GM12878 (cell line): ENCODE data around the gene MMEL1. TPM values are rescaled to one million over a fixed set of nuclear protein-coding genes. Genes with fewer than 3 reads are reported as not detected.

Source experiments
- ATAC-seq: fragments of 200-7000 bp; cut with Tn5 transposase; 3 replicates; pipeline ENCODE4 v1.9.1; 2020; ENCODE audit warnings: mild to moderate bottlenecking, moderate library complexity
- BruUV-seq: library from RNA; stranded (reverse); fragments of 400-500 nt; replicated peaks from 2 replicates; lab custom pipeline; 2021; lab: Mats Ljungman, UMichigan
- CTCF ChIA-PET: fragments of 300-600 bp; sonication (Branson Sonifier 250); formaldehyde crosslinking; extraction: SDS; loops from one replicate; lab custom pipeline; 2021; ENCODE audit warnings: inconsistent platforms; lab: Yijun Ruan, JAX
- POLR2A ChIA-PET: fragments of 350-600 bp; formaldehyde crosslinking; extraction: SDS; loops from one replicate; lab custom pipeline; 2021; ENCODE audit warnings: inconsistent platforms; lab: Charles Lee
- RAD21 ChIA-PET: fragments of 300-600 bp; sonication (Branson Sonifier 250); formaldehyde crosslinking; loops from one replicate; lab custom pipeline; 2023; ENCODE audit warnings: antibody characterized with exemption; ENCODE audit not compliant: unreplicated experiment; lab: Charles Lee
- SMC1A ChIA-PET: fragments of 300-600 bp; sonication (Branson Sonifier 250); formaldehyde crosslinking; loops from one replicate; lab custom pipeline; 2023; ENCODE audit not compliant: unreplicated experiment, uncharacterized antibody; lab: Charles Lee
- DNase-seq: peaks from one replicate; pipeline ENCODE4 v3.0.0-alpha.2; 2011; ENCODE audit warnings: low read depth, low spot score
- FAIRE-seq: peaks from 3 replicates; lab custom pipeline; 2011; peaks lifted over from hg19 to GRCh38; lab: Jason Lieb, UNC
- H2AFZ ChIP-seq: 2 replicates; pipeline ENCODE4 v1.6.0; 2011; ENCODE audit warnings: low read depth, low read length, control low read depth; ENCODE audit not compliant: control insufficient read depth
- H3K27ac ChIP-seq: 2 replicates; pipeline ENCODE4 v1.5.1; 2011; ENCODE audit warnings: control low read depth; ENCODE audit not compliant: control insufficient read depth, insufficient read depth
- H3K27me3 ChIP-seq, 2 experiments: replicated peaks in 1 of 2; 2 replicates each; pipeline versions ENCODE4 v1.6.0 to v1.6.1; 2011; ENCODE audit warnings: low read length in 1 of 2; ENCODE audit not compliant: control insufficient read depth in 2 of 2, insufficient read depth in 2 of 2
- H3K36me3 ChIP-seq, 2 experiments: 2 replicates each; pipeline ENCODE4 v1.5.1; 2011; ENCODE audit warnings: low read length in 1 of 2; ENCODE audit not compliant: control insufficient read depth in 2 of 2, insufficient read depth in 2 of 2
- H3K4me1 ChIP-seq: 2 replicates; pipeline ENCODE4 v1.6.1; 2011; ENCODE audit warnings: mild to moderate bottlenecking, low read length, moderate library complexity, mixed read lengths; ENCODE audit not compliant: control insufficient read depth, insufficient read depth
- H3K4me2 ChIP-seq: 2 replicates; pipeline ENCODE4 v1.6.0; 2011; ENCODE audit warnings: control low read depth; ENCODE audit not compliant: control insufficient read depth, insufficient read depth
- H3K4me3 ChIP-seq: fragments of 200-600 bp; sonication (generic); 2 replicates; pipeline ENCODE4 v1.5.1; 2016
- H3K79me2 ChIP-seq: 2 replicates; pipeline ENCODE4 v1.6.0; 2011; ENCODE audit warnings: low read length; ENCODE audit not compliant: control insufficient read depth, insufficient read depth
- H3K9ac ChIP-seq: 2 replicates; pipeline ENCODE4 v1.8.0; 2011; ENCODE audit warnings: low read length, control low read depth, mixed read lengths; ENCODE audit not compliant: control insufficient read depth, insufficient read depth
- H3K9me3 ChIP-seq: replicated peaks from 3 replicates; pipeline ENCODE4 v1.5.1; 2011; ENCODE audit warnings: mild to moderate bottlenecking, low read length; ENCODE audit not compliant: control insufficient read depth, insufficient read depth
- H4K20me1 ChIP-seq: 2 replicates; pipeline ENCODE4 v1.6.0; 2011; ENCODE audit not compliant: control insufficient read depth, insufficient read depth
- ESRRA ChIP-seq: IDR thresholded peaks from 2 replicates; pipeline ENCODE4 v1.6.1; 2012; ENCODE audit warnings: mild to moderate bottlenecking, low read length, improper control_type of control experiment
- MTA2 ChIP-seq: fragments of 450-650 bp; IDR thresholded peaks from 2 replicates; pipeline ENCODE4 v1.6.1; 2016; ENCODE audit warnings: low read depth, mild to moderate bottlenecking, moderate library complexity
- NR2F1 ChIP-seq: fragments of 450-650 bp; conservative IDR thresholded peaks from 2 replicates; pipeline ENCODE4 v1.6.1; 2017; ENCODE audit warnings: mild to moderate bottlenecking
- POLR2A ChIP-seq: IDR thresholded peaks from 2 replicates; pipeline ENCODE4 v1.6.1; 2011; ENCODE audit warnings: low read depth, mild to moderate bottlenecking, low read length
- RAD21 ChIP-seq: IDR thresholded peaks from 2 replicates; pipeline ENCODE4 v1.6.1; 2011; ENCODE audit warnings: mild to moderate bottlenecking, low read depth, low read length, moderate library complexity; ENCODE audit not compliant: insufficient read depth
- SMC3 ChIP-seq: IDR thresholded peaks from 2 replicates; pipeline ENCODE4 v1.6.1; 2011; ENCODE audit warnings: low read length, improper control_type of control experiment, borderline replicate concordance
- SPI1 ChIP-seq: IDR thresholded peaks from 2 replicates; pipeline ENCODE4 v1.6.1; 2011; ENCODE audit warnings: low read depth, mild to moderate bottlenecking, low read length, moderate library complexity, borderline replicate concordance; ENCODE audit not compliant: insufficient read depth
- SUPT20H ChIP-seq: IDR thresholded peaks from 2 replicates; pipeline ENCODE4 v1.6.1; 2011; ENCODE audit warnings: low read depth, mild to moderate bottlenecking, low read length, moderate library complexity, borderline replicate concordance; ENCODE audit not compliant: control insufficient read depth
- ZNF217 ChIP-seq: fragments of 450-650 bp; IDR thresholded peaks from 2 replicates; pipeline ENCODE4 v1.6.1; 2017; ENCODE audit warnings: antibody characterized with exemption, mild to moderate bottlenecking
- ZZZ3 ChIP-seq: IDR thresholded peaks from 2 replicates; pipeline ENCODE4 v1.6.1; 2011; ENCODE audit warnings: low read depth; ENCODE audit not compliant: control insufficient read depth, insufficient read length
- WGBS: methylation state at CpG from one replicate; pipeline ENCODE4 v1.1.6; 2016; ENCODE audit warnings: low lambda C conversion rate; ENCODE audit not compliant: insufficient replicate concordance, insufficient coverage; ENCODE audit errors: missing lambda C conversion rate; 5-methylcytosine and 5-hydroxymethylcytosine counted together
- in situ Hi-C: fragments of 300-500 bp; cut with MboI; formaldehyde crosslinking; loops from 9 replicates; pipeline ENCODE4 v1.14.3; 2018; ENCODE audit warnings: mixed read lengths
- intact Hi-C: fragments of 100-400 bp; cut with micrococcal nuclease; formaldehyde crosslinking; loops from one replicate; pipeline ENCODE4 v1.14.2; 2022; ENCODE audit not compliant: unreplicated experiment
- polyA plus RNA-seq, 11 experiments: library from polyadenylated mRNA; depleted of rRNA in 4 of 11; unstranded in 6 of 11; stranded (reverse) in 5 of 11; fragments of >200 nt; fragmentation: Nextera tagmentation in 4 of 11; fragmentation: Illumina TruSeq in 1 of 11; extraction: Ambion mirVana in 4 of 11; extraction: Trizol in 1 of 11; gene quantifications; 1 replicate in 1 of 11; 2 replicates in 10 of 11; pipeline versions ENCODE4 v1.2.1 to v1.2.3, GENCODE V29; 2011 to 2016; ENCODE audit warnings: inconsistent platforms in 2 of 11, missing spikeins in 2 of 11, low read depth in 1 of 11
- total RNA-seq, 4 experiments: library from RNA; depleted of rRNA in 3 of 4; stranded (reverse); fragments of >200 nt in 3 of 4; fragmentation: Illumina TruSeq in 1 of 4; extraction: Trizol in 1 of 4; gene quantifications; 2 replicates each; pipeline versions ENCODE4 v1.2.1 to v1.2.3, GENCODE V29; 2013 to 2021
- TF ChIP-seq, protein P1 (sequence below): fragments of 450-650 bp; formaldehyde crosslinking; IDR thresholded peaks from 2 replicates; pipeline ENCODE4 v1.4.0; 2020; ENCODE audit warnings: mild to moderate bottlenecking, moderate library complexity
- TF ChIP-seq, protein P2 (sequence below): fragments of 450-650 bp; conservative IDR thresholded peaks from 2 replicates; pipeline ENCODE4 v1.6.1; 2017; ENCODE audit warnings: mild to moderate bottlenecking, moderate library complexity
- TF ChIP-seq, protein P3 (sequence below): fragments of 450-650 bp; IDR thresholded peaks from 2 replicates; pipeline ENCODE4 v1.6.1; 2016; ENCODE audit warnings: mild to moderate bottlenecking

The MMEL1 gene
- total and polyA plus RNA-seq, 10 of the 15 experiments (the other 5 are each of a cell fraction or from before 2014, with no cell fraction given) = 0.11 TPM; not detected in 9

DNA sequence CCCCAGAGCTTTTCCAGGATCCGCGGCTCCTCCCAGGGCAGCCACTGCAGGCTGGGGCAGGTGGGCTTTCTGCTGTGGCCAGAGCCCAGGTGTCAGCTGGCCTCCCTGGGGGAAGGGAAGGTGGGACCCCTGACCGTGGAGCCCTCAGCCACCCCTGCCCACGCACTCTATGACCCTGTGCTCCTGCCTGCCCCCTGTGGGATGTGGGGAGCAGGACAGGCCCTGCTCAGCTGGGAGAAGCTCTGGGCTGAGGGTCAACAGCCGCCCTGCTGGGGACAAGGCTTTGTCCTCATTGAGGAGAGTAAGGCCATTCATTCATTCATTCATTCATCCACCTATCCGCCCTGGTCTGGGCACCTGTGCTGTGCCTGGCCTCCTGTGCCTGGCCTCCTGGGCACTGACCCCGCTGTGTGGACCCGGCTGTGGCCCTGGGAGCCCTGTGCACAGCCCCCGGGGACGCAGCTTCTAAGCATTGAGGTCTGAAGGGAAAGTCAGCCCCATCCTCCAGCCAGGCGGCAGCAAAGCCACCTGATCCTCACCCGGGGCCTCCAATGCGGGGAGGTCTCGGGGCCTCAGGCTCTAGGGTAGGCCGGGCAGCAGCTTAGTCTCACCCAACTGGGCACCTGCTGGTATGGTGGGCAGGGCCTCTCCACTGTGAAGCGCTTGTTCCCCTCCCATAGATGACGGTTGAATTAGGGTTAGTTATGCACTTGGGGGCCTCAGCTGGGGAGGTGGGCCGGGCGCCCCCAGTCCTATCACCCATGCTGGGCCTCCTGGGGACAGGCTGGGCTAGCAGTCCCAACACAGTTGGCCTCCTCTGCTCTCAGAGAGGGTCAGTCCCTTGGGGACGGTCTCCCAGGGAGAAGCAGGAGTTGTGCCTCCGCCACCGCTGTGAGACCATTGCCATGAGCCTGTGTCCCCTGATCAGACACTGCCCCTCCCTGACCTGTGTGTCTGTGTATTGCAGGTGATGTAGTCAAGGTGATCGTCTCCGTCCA lies 70.6 kb downstream of the MMEL1 start:
- ChIA-PET CTCF (interaction anchor here (1.2 to 2.3 kb wide), 6 partner anchors 9 to 24 kb away, joined by 3 to 14 read pairs (median 4); no protein-coding TSS in a partner anchor), POLR2A (interaction anchor here (0.8 to 1.4 kb wide), 3 partner anchors 16 to 22 kb away, joined by 3 to 4 read pairs (median 3); no protein-coding TSS in a partner anchor), RAD21 (interaction anchor here (0.8 to 1.7 kb wide), 2 partner anchors 14 to 16 kb away, joined by 4 to 5 read pairs; no protein-coding TSS in a partner anchor), SMC1A (interaction anchor here (3.4 kb wide), 1 partner anchor 23 kb away, joined by 15 read pairs; no protein-coding TSS in a partner anchor)
- intact Hi-C loops = no loop called here
- no peak overlapping the region for H3K9ac ChIP-seq
- no peak overlapping the region for H3K27ac ChIP-seq
- H4K20me1 ChIP-seq = no peaks in the 10 kb centered on the region
- no peaks in the 10 kb centered on the region for H3K9me3 ChIP-seq
- peaks cover 0 to 2% of the 10 kb centered on the region in 2 experiments; a peak in 3 of 4 replicates for H3K36me3 ChIP-seq
- DNase-seq = no peak
- no peak overlapping the region for H3K4me3 ChIP-seq
- FAIRE-seq = no peak
- peaks cover 14% of the 10 kb centered on the region for H3K79me2 ChIP-seq
- no peak overlapping the region for H3K4me2 ChIP-seq
- no peak overlapping the region for H2AFZ ChIP-seq
- no peaks in the 10 kb centered on the region for H3K27me3 ChIP-seq
- peaks cover 4% of the 10 kb centered on the region; the same call in 1 of the 2 replicates for H3K4me1 ChIP-seq
- WGBS = 90% methylated on average over 24 of the region's 24 CpGs
- in situ Hi-C loops = no loop called here
- peak; percentile 53 for ATAC-seq
- no TSS peak for BruUV-seq
- TF ChIP-seq MTA2 = no peak
- no peak for TF ChIP-seq ESRRA
- TF ChIP-seq, protein P1, sequence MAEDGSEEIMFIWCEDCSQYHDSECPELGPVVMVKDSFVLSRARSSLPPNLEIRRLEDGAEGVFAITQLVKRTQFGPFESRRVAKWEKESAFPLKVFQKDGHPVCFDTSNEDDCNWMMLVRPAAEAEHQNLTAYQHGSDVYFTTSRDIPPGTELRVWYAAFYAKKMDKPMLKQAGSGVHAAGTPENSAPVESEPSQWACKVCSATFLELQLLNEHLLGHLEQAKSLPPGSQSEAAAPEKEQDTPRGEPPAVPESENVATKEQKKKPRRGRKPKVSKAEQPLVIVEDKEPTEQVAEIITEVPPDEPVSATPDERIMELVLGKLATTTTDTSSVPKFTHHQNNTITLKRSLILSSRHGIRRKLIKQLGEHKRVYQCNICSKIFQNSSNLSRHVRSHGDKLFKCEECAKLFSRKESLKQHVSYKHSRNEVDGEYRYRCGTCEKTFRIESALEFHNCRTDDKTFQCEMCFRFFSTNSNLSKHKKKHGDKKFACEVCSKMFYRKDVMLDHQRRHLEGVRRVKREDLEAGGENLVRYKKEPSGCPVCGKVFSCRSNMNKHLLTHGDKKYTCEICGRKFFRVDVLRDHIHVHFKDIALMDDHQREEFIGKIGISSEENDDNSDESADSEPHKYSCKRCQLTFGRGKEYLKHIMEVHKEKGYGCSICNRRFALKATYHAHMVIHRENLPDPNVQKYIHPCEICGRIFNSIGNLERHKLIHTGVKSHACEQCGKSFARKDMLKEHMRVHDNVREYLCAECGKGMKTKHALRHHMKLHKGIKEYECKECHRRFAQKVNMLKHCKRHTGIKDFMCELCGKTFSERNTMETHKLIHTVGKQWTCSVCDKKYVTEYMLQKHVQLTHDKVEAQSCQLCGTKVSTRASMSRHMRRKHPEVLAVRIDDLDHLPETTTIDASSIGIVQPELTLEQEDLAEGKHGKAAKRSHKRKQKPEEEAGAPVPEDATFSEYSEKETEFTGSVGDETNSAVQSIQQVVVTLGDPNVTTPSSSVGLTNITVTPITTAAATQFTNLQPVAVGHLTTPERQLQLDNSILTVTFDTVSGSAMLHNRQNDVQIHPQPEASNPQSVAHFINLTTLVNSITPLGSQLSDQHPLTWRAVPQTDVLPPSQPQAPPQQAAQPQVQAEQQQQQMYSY (CRISPR knock-in tag) = no peak
- TF ChIP-seq, protein P2, sequence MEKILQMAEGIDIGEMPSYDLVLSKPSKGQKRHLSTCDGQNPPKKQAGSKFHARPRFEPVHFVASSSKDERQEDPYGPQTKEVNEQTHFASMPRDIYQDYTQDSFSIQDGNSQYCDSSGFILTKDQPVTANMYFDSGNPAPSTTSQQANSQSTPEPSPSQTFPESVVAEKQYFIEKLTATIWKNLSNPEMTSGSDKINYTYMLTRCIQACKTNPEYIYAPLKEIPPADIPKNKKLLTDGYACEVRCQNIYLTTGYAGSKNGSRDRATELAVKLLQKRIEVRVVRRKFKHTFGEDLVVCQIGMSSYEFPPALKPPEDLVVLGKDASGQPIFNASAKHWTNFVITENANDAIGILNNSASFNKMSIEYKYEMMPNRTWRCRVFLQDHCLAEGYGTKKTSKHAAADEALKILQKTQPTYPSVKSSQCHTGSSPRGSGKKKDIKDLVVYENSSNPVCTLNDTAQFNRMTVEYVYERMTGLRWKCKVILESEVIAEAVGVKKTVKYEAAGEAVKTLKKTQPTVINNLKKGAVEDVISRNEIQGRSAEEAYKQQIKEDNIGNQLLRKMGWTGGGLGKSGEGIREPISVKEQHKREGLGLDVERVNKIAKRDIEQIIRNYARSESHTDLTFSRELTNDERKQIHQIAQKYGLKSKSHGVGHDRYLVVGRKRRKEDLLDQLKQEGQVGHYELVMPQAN = no peak
- no peak for TF ChIP-seq ZZZ3
- TF ChIP-seq SPI1 = no peak
- peak; percentile 25; the same call in 1 of the 2 replicates for TF ChIP-seq RAD21
- TF ChIP-seq NR2F1 = 0 out of 2 replicates have a peak, but pooled peaks have one; percentile 46
- TF ChIP-seq ZNF217 = no peak
- TF ChIP-seq, protein P3, sequence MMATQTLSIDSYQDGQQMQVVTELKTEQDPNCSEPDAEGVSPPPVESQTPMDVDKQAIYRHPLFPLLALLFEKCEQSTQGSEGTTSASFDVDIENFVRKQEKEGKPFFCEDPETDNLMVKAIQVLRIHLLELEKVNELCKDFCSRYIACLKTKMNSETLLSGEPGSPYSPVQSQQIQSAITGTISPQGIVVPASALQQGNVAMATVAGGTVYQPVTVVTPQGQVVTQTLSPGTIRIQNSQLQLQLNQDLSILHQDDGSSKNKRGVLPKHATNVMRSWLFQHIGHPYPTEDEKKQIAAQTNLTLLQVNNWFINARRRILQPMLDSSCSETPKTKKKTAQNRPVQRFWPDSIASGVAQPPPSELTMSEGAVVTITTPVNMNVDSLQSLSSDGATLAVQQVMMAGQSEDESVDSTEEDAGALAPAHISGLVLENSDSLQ = no peak
- no peak; the same call in 1 of the 2 replicates for TF ChIP-seq SMC3
- no peak for TF ChIP-seq SUPT20H
- TF ChIP-seq POLR2A = 0 out of 2 replicates have a peak, but pooled peaks have one; percentile 39
